Measurements from ENCODE around the gene CEACAM1. TPM values are rescaled to one million over a fixed set of nuclear protein-coding genes. Genes with fewer than 3 reads are reported as not detected.

Gene CEACAM1
- total RNA-seq, 1 donor from 2014 or later = not detected

GRCh38 chr19:42521346-42522030, 6.8 kb downstream of the CEACAM1 start:
- no peaks in the 10 kb centered on the region for H3K4me1 ChIP-seq
- H3K27ac ChIP-seq = no peak overlapping the region
- H3K27me3 ChIP-seq = no peaks in the 10 kb centered on the region
- no peak overlapping the region for H3K4me3 ChIP-seq
- no peak for TF ChIP-seq CTCF (IDR thresholded peaks at IDR 0.05)
- no peaks in the 10 kb centered on the region for H3K36me3 ChIP-seq
- H3K9me3 ChIP-seq = peaks cover 0 to 6% of the 10 kb centered on the region in 2 donors
- no peak for DNase-seq (ENCODE audit: low spot score in 2 of 2)
- intact Hi-C loops (cut with DNase I) = no loop called here

DNA sequence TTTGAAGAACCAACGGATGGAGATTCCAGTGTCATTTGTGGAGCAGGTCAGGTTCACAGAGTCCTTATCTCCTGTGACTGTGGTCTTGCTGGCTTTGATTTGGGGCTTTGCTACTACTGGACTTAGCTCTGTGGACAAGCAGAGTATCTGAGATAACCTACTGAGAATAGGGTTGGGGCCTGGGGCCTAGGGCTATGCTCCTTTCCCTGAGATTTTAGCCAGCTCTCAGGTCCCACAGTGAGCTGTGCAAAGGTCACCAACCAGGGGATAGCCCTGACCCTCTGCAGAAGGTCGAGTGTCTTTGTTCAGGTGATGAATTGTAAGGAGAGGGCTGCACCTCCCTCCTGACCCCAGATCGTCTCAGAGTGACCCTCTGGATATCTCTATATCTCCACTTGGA, 9.2 kb downstream of the CEACAM1 start:
- intact Hi-C loops (cut with DNase I) = no loop called here
- no peaks in the 10 kb centered on the region for H3K36me3 ChIP-seq
- peaks cover 0 to 7% of the 10 kb centered on the region in 2 donors for H3K9me3 ChIP-seq
- DNase-seq (ENCODE audit: low spot score in 2 of 2) = no peak
- H3K4me1 ChIP-seq = no peaks in the 10 kb centered on the region
- H3K27ac ChIP-seq = no peak overlapping the region
- no peaks in the 10 kb centered on the region for H3K27me3 ChIP-seq
- no peak for TF ChIP-seq CTCF (IDR thresholded peaks at IDR 0.05)
- no peak overlapping the region for H3K4me3 ChIP-seq

GRCh38 chr19:42516771-42517170, 11.5 kb downstream of the CEACAM1 start:
- no peaks in the 10 kb centered on the region for H3K4me1 ChIP-seq
- H3K9me3 ChIP-seq = peaks cover 0 to 7% of the 10 kb centered on the region in 2 donors
- H3K4me3 ChIP-seq = no peak overlapping the region
- no peaks in the 10 kb centered on the region for H3K36me3 ChIP-seq
- no peak overlapping the region for H3K27ac ChIP-seq
- DNase-seq (ENCODE audit: low spot score in 2 of 2) = no peak
- no peaks in the 10 kb centered on the region for H3K27me3 ChIP-seq
- intact Hi-C loops (cut with DNase I) = no loop called here
- TF ChIP-seq CTCF (IDR thresholded peaks at IDR 0.05) = no peak

- H3K9me3 ChIP-seq = peaks cover 0 to 7% of the 10 kb centered on the region in 2 donors
- DNase-seq (ENCODE audit: low spot score in 2 of 2) = no peak
- no peaks in the 10 kb centered on the region for H3K27me3 ChIP-seq
- no peaks in the 10 kb centered on the region for H3K36me3 ChIP-seq
- TF ChIP-seq CTCF (IDR thresholded peaks at IDR 0.05) = no peak
- H3K4me3 ChIP-seq = no peak overlapping the region
- H3K27ac ChIP-seq = no peak overlapping the region
- intact Hi-C loops (cut with DNase I) = no loop called here
- H3K4me1 ChIP-seq = no peaks in the 10 kb centered on the region
These were observed 12.9 kb downstream of the CEACAM1 start for GRCh38 chr19:42515241-42515832.

DNA sequence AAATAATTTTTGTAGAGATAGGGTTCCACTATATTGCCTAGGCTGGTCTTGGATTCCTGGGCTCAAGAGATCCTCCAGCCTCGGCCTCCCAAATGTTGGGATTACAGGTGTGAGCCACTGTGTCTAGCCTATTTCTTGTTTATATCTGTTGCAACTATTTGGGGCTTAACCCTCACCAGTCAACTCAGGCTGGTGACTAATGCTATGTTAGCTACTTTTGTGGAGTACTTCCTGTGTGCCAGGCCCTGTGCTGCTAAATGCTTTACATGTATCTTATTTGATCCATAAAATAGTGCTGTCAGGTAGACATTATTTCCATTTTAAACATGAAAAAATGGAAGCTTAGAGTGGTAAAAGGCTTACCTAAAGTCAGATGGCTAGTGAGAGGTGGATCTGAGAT, 13.8 kb downstream of the CEACAM1 start:
- Histone ChIP-seq H3K4me1 (no peaks in the 10 kb centered on the region), H3K27me3 (no peaks in the 10 kb centered on the region), H3K4me3 (no peak overlapping the region), H3K36me3 (no peaks in the 10 kb centered on the region), H3K27ac (no peak overlapping the region), H3K9me3 (peaks cover 0 to 7% of the 10 kb centered on the region in 2 donors)
- intact Hi-C loops (cut with DNase I) = no loop called here
- no peak for TF ChIP-seq CTCF (IDR thresholded peaks at IDR 0.05)
- no peak for DNase-seq (ENCODE audit: low spot score in 2 of 2)

Measured in ascending aorta (tissue), 2 donors.